Liver (tissue), 3 donors: ENCODE measurements around the gene SAMD14.

ENCODE experiments used
- EGR1 ChIP-seq, 2 donors: IDR thresholded peaks; 2 replicates each; pipeline ENCODE4 v1.6.1; 2016 to 2018; ENCODE audit warnings: antibody characterized with exemption in 2 of 2, low read depth in 2 of 2
- FOXA1 ChIP-seq: IDR thresholded peaks from 2 replicates; pipeline ENCODE4 v1.6.1; 2016; ENCODE audit warnings: antibody characterized with exemption
- GABPA ChIP-seq, 2 donors: IDR thresholded peaks in 1 of 2; conservative IDR thresholded peaks in 1 of 2; 2 replicates each; pipeline ENCODE4 v1.6.1; 2016; ENCODE audit warnings: antibody characterized with exemption in 2 of 2, mild to moderate bottlenecking in 1 of 2, moderate library complexity in 1 of 2
- JUND ChIP-seq, 2 donors: IDR thresholded peaks; 2 replicates each; pipeline ENCODE4 v1.6.1; 2016; ENCODE audit warnings: antibody characterized with exemption in 2 of 2
- RAD21 ChIP-seq, 2 donors: IDR thresholded peaks; 2 replicates each; pipeline ENCODE4 v1.6.1; 2016; ENCODE audit warnings: antibody characterized with exemption in 2 of 2, mild to moderate bottlenecking in 2 of 2
- RXRA ChIP-seq, 2 donors: IDR thresholded peaks; 2 replicates each; pipeline ENCODE4 v1.6.1; 2017 to 2018; ENCODE audit warnings: antibody characterized with exemption in 2 of 2, mild to moderate bottlenecking in 1 of 2
- SP1 ChIP-seq: IDR thresholded peaks from 2 replicates; pipeline ENCODE4 v1.6.1; 2018; ENCODE audit warnings: antibody characterized with exemption, mild to moderate bottlenecking
- TAF1 ChIP-seq: conservative IDR thresholded peaks from 2 replicates; pipeline ENCODE4 v1.6.1; 2016; ENCODE audit warnings: antibody characterized with exemption, mild to moderate bottlenecking
- TF ChIP-seq, protein P1 (sequence below): fragments of 150-350 bp; IDR thresholded peaks from 2 replicates; pipeline ENCODE4 v1.5.1; 2017; ENCODE audit warnings: improper control_type of control experiment, low read depth, low read length; ENCODE audit not compliant: missing input control
- TF ChIP-seq, protein P2 (sequence below): IDR thresholded peaks from 2 replicates; pipeline ENCODE4 v1.6.1; 2016; ENCODE audit warnings: antibody characterized with exemption
- TF ChIP-seq, protein P3 (sequence below): IDR thresholded peaks from 2 replicates; pipeline ENCODE4 v1.6.1; 2016; ENCODE audit warnings: antibody characterized with exemption
- TF ChIP-seq, protein P4 (sequence below): IDR thresholded peaks from 2 replicates; pipeline ENCODE4 v1.6.1; 2016; ENCODE audit warnings: antibody characterized with exemption, mild to moderate bottlenecking
- donor health status: healthy.
- donor health status: healthy.

DNA sequence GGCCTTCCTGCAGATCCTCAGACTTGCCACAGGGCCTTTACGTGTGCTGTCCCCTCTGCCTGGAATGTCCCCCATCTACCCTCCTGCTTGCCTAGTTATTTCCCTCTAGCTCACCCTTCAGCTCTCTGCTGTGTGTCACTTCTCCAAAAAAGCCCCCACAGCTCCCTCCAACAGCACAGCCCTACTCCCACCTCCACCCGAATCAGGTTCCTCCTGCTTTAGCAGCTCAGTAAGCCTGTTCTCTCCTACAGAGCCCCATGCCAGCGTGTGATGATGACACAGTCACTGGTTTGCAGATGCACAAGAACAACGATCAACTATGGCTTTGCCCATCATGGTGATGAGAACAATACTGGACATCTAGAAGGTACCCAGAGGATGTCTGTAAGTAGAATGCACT is 7.1 kb upstream of the SAMD14 start:
- TF ChIP-seq, protein P1, sequence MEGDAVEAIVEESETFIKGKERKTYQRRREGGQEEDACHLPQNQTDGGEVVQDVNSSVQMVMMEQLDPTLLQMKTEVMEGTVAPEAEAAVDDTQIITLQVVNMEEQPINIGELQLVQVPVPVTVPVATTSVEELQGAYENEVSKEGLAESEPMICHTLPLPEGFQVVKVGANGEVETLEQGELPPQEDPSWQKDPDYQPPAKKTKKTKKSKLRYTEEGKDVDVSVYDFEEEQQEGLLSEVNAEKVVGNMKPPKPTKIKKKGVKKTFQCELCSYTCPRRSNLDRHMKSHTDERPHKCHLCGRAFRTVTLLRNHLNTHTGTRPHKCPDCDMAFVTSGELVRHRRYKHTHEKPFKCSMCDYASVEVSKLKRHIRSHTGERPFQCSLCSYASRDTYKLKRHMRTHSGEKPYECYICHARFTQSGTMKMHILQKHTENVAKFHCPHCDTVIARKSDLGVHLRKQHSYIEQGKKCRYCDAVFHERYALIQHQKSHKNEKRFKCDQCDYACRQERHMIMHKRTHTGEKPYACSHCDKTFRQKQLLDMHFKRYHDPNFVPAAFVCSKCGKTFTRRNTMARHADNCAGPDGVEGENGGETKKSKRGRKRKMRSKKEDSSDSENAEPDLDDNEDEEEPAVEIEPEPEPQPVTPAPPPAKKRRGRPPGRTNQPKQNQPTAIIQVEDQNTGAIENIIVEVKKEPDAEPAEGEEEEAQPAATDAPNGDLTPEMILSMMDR, result no peak
- TF ChIP-seq TAF1 (no peak), RAD21 (IDR thresholded peaks at IDR 0.05) (no peak), EGR1 (IDR thresholded peaks at IDR 0.05; ENCODE audit: low read depth in 2 of 2) (no peak), FOXA1 (no peak), RXRA (IDR thresholded peaks at IDR 0.05) (no peak), JUND (IDR thresholded peaks at IDR 0.05) (no peak), GABPA (IDR thresholded peaks at IDR 0.05 in 1 of 2, conservative IDR thresholded peaks at IDR 0.05 in 1 of 2) (no peak), SP1 (no peak)
- TF ChIP-seq, protein P2, sequence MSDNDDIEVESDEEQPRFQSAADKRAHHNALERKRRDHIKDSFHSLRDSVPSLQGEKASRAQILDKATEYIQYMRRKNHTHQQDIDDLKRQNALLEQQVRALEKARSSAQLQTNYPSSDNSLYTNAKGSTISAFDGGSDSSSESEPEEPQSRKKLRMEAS, result no peak
- TF ChIP-seq, protein P3, sequence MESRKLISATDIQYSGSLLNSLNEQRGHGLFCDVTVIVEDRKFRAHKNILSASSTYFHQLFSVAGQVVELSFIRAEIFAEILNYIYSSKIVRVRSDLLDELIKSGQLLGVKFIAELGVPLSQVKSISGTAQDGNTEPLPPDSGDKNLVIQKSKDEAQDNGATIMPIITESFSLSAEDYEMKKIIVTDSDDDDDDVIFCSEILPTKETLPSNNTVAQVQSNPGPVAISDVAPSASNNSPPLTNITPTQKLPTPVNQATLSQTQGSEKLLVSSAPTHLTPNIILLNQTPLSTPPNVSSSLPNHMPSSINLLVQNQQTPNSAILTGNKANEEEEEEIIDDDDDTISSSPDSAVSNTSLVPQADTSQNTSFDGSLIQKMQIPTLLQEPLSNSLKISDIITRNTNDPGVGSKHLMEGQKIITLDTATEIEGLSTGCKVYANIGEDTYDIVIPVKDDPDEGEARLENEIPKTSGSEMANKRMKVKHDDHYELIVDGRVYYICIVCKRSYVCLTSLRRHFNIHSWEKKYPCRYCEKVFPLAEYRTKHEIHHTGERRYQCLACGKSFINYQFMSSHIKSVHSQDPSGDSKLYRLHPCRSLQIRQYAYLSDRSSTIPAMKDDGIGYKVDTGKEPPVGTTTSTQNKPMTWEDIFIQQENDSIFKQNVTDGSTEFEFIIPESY, result no peak
- TF ChIP-seq, protein P4, sequence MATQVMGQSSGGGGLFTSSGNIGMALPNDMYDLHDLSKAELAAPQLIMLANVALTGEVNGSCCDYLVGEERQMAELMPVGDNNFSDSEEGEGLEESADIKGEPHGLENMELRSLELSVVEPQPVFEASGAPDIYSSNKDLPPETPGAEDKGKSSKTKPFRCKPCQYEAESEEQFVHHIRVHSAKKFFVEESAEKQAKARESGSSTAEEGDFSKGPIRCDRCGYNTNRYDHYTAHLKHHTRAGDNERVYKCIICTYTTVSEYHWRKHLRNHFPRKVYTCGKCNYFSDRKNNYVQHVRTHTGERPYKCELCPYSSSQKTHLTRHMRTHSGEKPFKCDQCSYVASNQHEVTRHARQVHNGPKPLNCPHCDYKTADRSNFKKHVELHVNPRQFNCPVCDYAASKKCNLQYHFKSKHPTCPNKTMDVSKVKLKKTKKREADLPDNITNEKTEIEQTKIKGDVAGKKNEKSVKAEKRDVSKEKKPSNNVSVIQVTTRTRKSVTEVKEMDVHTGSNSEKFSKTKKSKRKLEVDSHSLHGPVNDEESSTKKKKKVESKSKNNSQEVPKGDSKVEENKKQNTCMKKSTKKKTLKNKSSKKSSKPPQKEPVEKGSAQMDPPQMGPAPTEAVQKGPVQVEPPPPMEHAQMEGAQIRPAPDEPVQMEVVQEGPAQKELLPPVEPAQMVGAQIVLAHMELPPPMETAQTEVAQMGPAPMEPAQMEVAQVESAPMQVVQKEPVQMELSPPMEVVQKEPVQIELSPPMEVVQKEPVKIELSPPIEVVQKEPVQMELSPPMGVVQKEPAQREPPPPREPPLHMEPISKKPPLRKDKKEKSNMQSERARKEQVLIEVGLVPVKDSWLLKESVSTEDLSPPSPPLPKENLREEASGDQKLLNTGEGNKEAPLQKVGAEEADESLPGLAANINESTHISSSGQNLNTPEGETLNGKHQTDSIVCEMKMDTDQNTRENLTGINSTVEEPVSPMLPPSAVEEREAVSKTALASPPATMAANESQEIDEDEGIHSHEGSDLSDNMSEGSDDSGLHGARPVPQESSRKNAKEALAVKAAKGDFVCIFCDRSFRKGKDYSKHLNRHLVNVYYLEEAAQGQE, result no peak
